Esophagus squamous epithelium (tissue), 4 donors: ENCODE results near the gene KCTD4.

Source experiments
- CTCF ChIP-seq, 6 experiments: fragments of 450-650 bp in 4 of 6; fragments of 200-600 bp in 2 of 6; sonication (generic) in 2 of 6; IDR thresholded peaks; one replicate each; pipeline ENCODE4 v1.5.1; 2016 to 2019; ENCODE audit warnings: antibody characterized with exemption in 6 of 6, mild to moderate bottlenecking in 4 of 6, moderate library complexity in 4 of 6
- POLR2A ChIP-seq, 4 donors: fragments of 450-650 bp; IDR thresholded peaks; one replicate each; pipeline ENCODE4 v1.6.1; 2017; ENCODE audit warnings: antibody characterized with exemption in 4 of 4, mild to moderate bottlenecking in 4 of 4, moderate library complexity in 3 of 4

GRCh38 chr13:45196096-45196495 lies 4.7 kb downstream of the KCTD4 start:
- TF ChIP-seq CTCF (IDR thresholded peaks at IDR 0.05) (no peak), POLR2A (IDR thresholded peaks at IDR 0.05) (no peak)
